ENCODE measurements around the gene MAB21L3. TPM values are rescaled to one million over a fixed set of nuclear protein-coding genes. Genes with fewer than 3 reads are reported as not detected.

Gene MAB21L3
- total RNA-seq, 2 experiments from 2014 or later: not detected

- Mint-ChIP-seq H3K27ac (no peak overlapping the region), H3K27me3 (peaks cover 16% of the 10 kb centered on the region), H3K4me3 (no peak overlapping the region), H3K36me3 (ENCODE audit: low read depth) (no peaks in the 10 kb centered on the region), H3K4me1 (ENCODE audit: low read depth) (peaks cover 34% of the 10 kb centered on the region), H3K9me3 (no peaks in the 10 kb centered on the region)
- CTCF ChIA-PET: interaction anchor here (1.1 to 1.5 kb wide), 2 partner anchors 103 to 417 kb away, joined by 3 read pairs; no protein-coding TSS in a partner anchor
- POLR2A ChIA-PET: no interaction called here
- intact Hi-C loops (cut with micrococcal nuclease): no loop called here
- no peak for DNase-seq
- TF ChIP-seq CTCF (IDR thresholded peaks at IDR 0.05): no peak
- ATAC-seq: no peak
Observed at GRCh38 chr1:116123837-116124533, 12.8 kb downstream of the MAB21L3 start.

GRCh38 chr1:116125758-116126157 is 14.6 kb downstream of the MAB21L3 start:
- Mint-ChIP-seq H3K27ac (no peak overlapping the region), H3K9me3 (no peaks in the 10 kb centered on the region), H3K4me1 (ENCODE audit: low read depth) (peaks cover 43% of the 10 kb centered on the region), H3K27me3 (peaks cover 21% of the 10 kb centered on the region), H3K4me3 (no peak overlapping the region), H3K36me3 (ENCODE audit: low read depth) (no peaks in the 10 kb centered on the region)
- CTCF ChIA-PET: interaction anchor here (1.1 kb wide), 1 partner anchor 13 kb away, joined by 4 read pairs; no protein-coding TSS in a partner anchor
- intact Hi-C loops (cut with micrococcal nuclease): no loop called here
- POLR2A ChIA-PET: no interaction called here
- DNase-seq: no peak
- TF ChIP-seq CTCF (IDR thresholded peaks at IDR 0.05): no peak
- no peak for ATAC-seq

- peaks cover 43% of the 10 kb centered on the region for H3K4me1 Mint-ChIP-seq (ENCODE audit: low read depth)
- H3K4me3 Mint-ChIP-seq: no peak overlapping the region
- intact Hi-C loops (cut with micrococcal nuclease): no loop called here
- no peak for TF ChIP-seq CTCF (IDR thresholded peaks at IDR 0.05)
- no peaks in the 10 kb centered on the region for H3K9me3 Mint-ChIP-seq
- peaks cover 21% of the 10 kb centered on the region for H3K27me3 Mint-ChIP-seq
- peak overlapping the region; percentile 67 for H3K27ac Mint-ChIP-seq
- DNase-seq (peak; percentile 61), ATAC-seq (no peak)
- POLR2A ChIA-PET: no interaction called here
- CTCF ChIA-PET: interaction anchor here (1.4 to 2.4 kb wide), 2 partner anchors 12 to 359 kb away, joined by 5 to 10 read pairs; no protein-coding TSS in a partner anchor
- H3K36me3 Mint-ChIP-seq (ENCODE audit: low read depth): no peaks in the 10 kb centered on the region
Observed at GRCh38 chr1:116126281-116126680, 15.1 kb downstream of the MAB21L3 start.

GRCh38 chr1:116127123-116127847 is 16.1 kb downstream of the MAB21L3 start:
- H3K36me3 Mint-ChIP-seq (ENCODE audit: low read depth): no peaks in the 10 kb centered on the region
- ChIA-PET CTCF (interaction anchor here (1.4 to 2.4 kb wide), 2 partner anchors 11 to 358 kb away, joined by 5 to 10 read pairs; no protein-coding TSS in a partner anchor), POLR2A (no interaction called here)
- intact Hi-C loops (cut with micrococcal nuclease): no loop called here
- no peak overlapping the region for H3K4me3 Mint-ChIP-seq
- peaks cover 19% of the 10 kb centered on the region for H3K27me3 Mint-ChIP-seq
- TF ChIP-seq CTCF (IDR thresholded peaks at IDR 0.05): no peak
- H3K4me1 Mint-ChIP-seq (ENCODE audit: low read depth): peaks cover 43% of the 10 kb centered on the region
- no peaks in the 10 kb centered on the region for H3K9me3 Mint-ChIP-seq
- peak overlapping the region; percentile 8 for H3K27ac Mint-ChIP-seq
- ATAC-seq: peak; percentile 48
- peak; percentile 58 for DNase-seq

Data from activated CD8-positive, alpha-beta T cell treated with anti-CD3 and anti-CD28 coated beads for 36 hours (primary cell).